ENCODE results near the gene TNNI2. TPM values are rescaled to one million over a fixed set of nuclear protein-coding genes. Genes with fewer than 3 reads are reported as not detected.

Gene TNNI2
- total and polyA plus RNA-seq, 10 of the 15 experiments (the other 5 are each of a cell fraction or from before 2014, with no cell fraction given) = 0.14 to 0.79 (median 0.37) TPM; not detected in 4

DNA sequence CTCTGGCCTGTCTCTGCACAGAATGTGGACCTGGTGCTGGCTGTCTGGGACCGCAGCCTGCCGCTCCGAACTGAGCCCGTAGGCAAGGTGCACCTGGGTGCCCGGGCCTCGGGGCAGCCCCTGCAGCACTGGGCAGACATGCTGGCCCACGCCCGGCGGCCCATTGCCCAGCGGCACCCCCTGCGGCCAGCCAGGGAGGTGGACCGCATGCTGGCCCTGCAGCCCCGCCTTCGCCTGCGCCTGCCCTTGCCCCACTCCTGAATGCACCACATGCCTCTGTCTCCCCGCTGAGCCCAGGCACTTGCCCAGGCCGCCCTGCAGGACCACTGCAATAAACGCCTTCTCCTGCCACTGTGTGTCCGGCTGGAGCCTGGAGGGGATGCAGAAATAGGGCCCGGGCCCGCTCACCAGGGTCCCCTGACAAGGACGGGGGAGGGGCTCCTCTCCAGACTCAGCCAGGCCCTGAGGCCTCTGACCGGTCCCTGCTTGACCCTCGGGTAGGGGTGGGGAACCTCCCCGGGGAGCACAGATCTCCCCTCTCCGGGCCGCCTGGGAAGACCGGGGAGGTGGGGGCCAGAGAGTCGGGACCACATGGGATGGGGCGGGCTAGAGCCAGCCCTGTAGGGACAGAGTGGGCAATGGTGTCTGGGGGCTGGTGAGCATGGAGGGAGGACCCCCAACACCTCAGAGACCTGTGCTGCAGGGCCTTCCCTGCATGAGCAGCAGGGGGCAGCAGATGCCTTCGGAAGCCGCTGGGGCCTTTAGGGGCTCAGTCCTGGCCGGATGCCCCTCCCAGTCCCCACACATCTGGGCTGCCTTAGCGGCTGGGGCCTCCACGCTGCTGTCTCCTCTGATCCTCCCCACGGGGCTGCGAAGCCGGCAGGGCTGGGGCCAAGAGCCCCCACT is 1.4 kb upstream of the TNNI2 start (continued):
- TF ChIP-seq, protein P1, sequence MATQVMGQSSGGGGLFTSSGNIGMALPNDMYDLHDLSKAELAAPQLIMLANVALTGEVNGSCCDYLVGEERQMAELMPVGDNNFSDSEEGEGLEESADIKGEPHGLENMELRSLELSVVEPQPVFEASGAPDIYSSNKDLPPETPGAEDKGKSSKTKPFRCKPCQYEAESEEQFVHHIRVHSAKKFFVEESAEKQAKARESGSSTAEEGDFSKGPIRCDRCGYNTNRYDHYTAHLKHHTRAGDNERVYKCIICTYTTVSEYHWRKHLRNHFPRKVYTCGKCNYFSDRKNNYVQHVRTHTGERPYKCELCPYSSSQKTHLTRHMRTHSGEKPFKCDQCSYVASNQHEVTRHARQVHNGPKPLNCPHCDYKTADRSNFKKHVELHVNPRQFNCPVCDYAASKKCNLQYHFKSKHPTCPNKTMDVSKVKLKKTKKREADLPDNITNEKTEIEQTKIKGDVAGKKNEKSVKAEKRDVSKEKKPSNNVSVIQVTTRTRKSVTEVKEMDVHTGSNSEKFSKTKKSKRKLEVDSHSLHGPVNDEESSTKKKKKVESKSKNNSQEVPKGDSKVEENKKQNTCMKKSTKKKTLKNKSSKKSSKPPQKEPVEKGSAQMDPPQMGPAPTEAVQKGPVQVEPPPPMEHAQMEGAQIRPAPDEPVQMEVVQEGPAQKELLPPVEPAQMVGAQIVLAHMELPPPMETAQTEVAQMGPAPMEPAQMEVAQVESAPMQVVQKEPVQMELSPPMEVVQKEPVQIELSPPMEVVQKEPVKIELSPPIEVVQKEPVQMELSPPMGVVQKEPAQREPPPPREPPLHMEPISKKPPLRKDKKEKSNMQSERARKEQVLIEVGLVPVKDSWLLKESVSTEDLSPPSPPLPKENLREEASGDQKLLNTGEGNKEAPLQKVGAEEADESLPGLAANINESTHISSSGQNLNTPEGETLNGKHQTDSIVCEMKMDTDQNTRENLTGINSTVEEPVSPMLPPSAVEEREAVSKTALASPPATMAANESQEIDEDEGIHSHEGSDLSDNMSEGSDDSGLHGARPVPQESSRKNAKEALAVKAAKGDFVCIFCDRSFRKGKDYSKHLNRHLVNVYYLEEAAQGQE (IDR thresholded peaks at IDR 0.05; ENCODE audit: low read depth, low read length) = no peak
- TF ChIP-seq ATF7 (IDR thresholded peaks at IDR 0.05; ENCODE audit: low read depth) (no peak), RAD21 (IDR thresholded peaks at IDR 0.05; ENCODE audit: insufficient read depth, low read depth, low read length) (peak; percentile 96), NR2C1 (IDR thresholded peaks at IDR 0.05) (no peak), SMAD5 (IDR thresholded peaks at IDR 0.05; ENCODE audit: low read depth) (no peak), BRCA1 (IDR thresholded peaks at IDR 0.05; ENCODE audit: low read depth, low read length) (no peak), ETV6 (conservative IDR thresholded peaks at IDR 0.05 in 1 of 2, IDR thresholded peaks at IDR 0.05 in 1 of 2; ENCODE audit: borderline replicate concordance in 1 of 2, low read depth in 1 of 2) (no peak)

DNA sequence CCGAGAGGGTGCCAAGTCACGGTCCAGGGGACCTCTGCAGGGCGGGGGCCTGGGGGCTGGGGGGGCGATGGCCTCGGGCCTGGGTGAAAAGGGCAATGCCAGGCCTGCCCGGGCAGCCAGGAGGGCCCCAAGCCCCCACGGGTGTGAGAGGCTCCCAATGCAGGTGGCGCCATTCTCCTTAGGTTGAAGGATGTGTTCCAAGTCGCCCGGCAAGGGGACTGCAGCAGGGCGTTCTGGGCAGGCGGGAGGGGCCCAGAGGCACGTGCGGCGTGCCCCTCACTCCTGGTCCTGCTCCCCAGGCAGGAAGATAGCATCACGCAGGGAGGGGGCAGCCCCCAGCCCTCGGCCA is 730 bp upstream of the TNNI2 start:
- peak in 1 of 2 experiments; percentile 35; a peak in 2 of 4 replicates for TF ChIP-seq BHLHE40 (IDR thresholded peaks at IDR 0.05; ENCODE audit: borderline replicate concordance in 1 of 2, low read depth in 2 of 2, low read length in 1 of 2)
- TF ChIP-seq MEF2B (IDR thresholded peaks at IDR 0.05; ENCODE audit: partially characterized antibody, poor library complexity, severe bottlenecking) = peak; percentile 1
- TF ChIP-seq RAD21 (IDR thresholded peaks at IDR 0.05; ENCODE audit: insufficient read depth, low read depth, low read length) = 0 out of 2 replicates have a peak, but pooled peaks have one; percentile 14
- TF ChIP-seq BACH1 (IDR thresholded peaks at IDR 0.05; ENCODE audit: borderline replicate concordance) = no peak
- Histone ChIP-seq H4K20me1 (ENCODE audit: control insufficient read depth, insufficient read depth) (no peaks in the 10 kb centered on the region), H3K27ac (ENCODE audit: control insufficient read depth, insufficient read depth) (no peak overlapping the region), H3K79me2 (ENCODE audit: control insufficient read depth, insufficient read depth, low read length) (no peaks in the 10 kb centered on the region), H3K9ac (ENCODE audit: control insufficient read depth, insufficient read depth, low read length) (no peak overlapping the region), H3K9me3 (replicated peaks; ENCODE audit: control insufficient read depth, insufficient read depth, low read length) (no peaks in the 10 kb centered on the region), H3K4me2 (ENCODE audit: control insufficient read depth, insufficient read depth) (no peak overlapping the region), H3K36me3 (ENCODE audit: control insufficient read depth in 2 of 2, insufficient read depth in 2 of 2, low read length in 1 of 2) (no peaks in the 10 kb centered on the region), H3K4me3 (no peak overlapping the region; the same call in 1 of the 2 replicates), H3K4me1 (ENCODE audit: control insufficient read depth, insufficient read depth, low read length) (peaks cover 15% of the 10 kb centered on the region), H2AFZ (ENCODE audit: control insufficient read depth, low read depth, low read length) (no peak overlapping the region), H3K27me3 (replicated peaks in 1 of 2; ENCODE audit: control insufficient read depth in 2 of 2, insufficient read depth in 2 of 2, low read length in 1 of 2) (no peaks in the 10 kb centered on the region; a peak in 1 of 4 replicates)
- ChIA-PET RAD21 (ENCODE audit: unreplicated experiment) (interaction anchor here (0.9 to 2.0 kb wide), 4 partner anchors 12 to 163 kb away, joined by 3 to 12 read pairs (median 9); no protein-coding TSS in a partner anchor), CTCF (interaction anchor here (1.0 to 1.4 kb wide), 5 partner anchors 12 to 313 kb away, joined by 3 to 8 read pairs (median 3); partner anchors contain the start of gene LSP1), POLR2A (no interaction called here), SMC1A (ENCODE audit: uncharacterized antibody, unreplicated experiment) (interaction anchor here (1.4 kb wide), 1 partner anchor 80 kb away, joined by 3 read pairs; no protein-coding TSS in a partner anchor)
- FAIRE-seq (no peak), ATAC-seq (peak; percentile 28), DNase-seq (ENCODE audit: low read depth, low spot score) (no peak)
- in situ Hi-C loops (cut with MboI) = no loop called here
- intact Hi-C loops (cut with micrococcal nuclease; ENCODE audit: unreplicated experiment) = loop anchor here (2.0 to 5.0 kb wide), 2 partner anchors 49 to 81 kb away; partner anchors contain the start of gene TNNT3
- 42% methylated on average over 17 of the region's 17 CpGs for WGBS (ENCODE audit: insufficient coverage, insufficient replicate concordance, low lambda C conversion rate, missing lambda C conversion rate)
- no TSS peak for BruUV-seq (replicated peaks)
